Measurements from ENCODE around the gene MYO3B. TPM values are rescaled to one million over a fixed set of nuclear protein-coding genes. Genes with fewer than 3 reads are reported as not detected.

Gene MYO3B
- polyA plus RNA-seq, 1 of the 3 experiments (the other 2 are of a cell fraction), result not detected

DNA sequence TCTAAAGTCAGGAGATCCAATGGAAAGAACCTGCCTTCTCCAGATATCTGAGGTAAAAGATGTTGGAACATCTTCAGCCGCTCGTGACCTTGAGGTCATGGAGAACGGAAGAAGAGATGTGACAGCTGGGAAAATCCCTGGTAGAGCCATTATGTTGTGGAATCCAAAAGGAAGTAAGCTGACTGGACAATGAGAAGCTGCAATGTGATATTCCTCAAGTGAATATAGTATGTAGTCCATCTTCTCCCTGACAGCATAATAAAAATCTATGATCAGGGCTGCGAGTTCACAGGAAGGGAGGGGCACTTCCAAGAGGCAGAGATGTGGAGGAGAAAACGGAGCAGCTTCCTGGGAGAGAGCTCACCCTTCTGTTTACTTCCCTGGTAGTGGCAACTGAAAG, 336.2 kb downstream of the MYO3B start:
- TF ChIP-seq NFIC (IDR thresholded peaks at IDR 0.05; ENCODE audit: borderline replicate concordance) (no peak), EP300 (IDR thresholded peaks at IDR 0.05; ENCODE audit: borderline replicate concordance in 1 of 2, low read depth in 1 of 2, low read length in 1 of 2) (no peak), SMC3 (IDR thresholded peaks at IDR 0.05; ENCODE audit: low read depth, low read length) (no peak), EZH2phosphoT487 (IDR thresholded peaks at IDR 0.05; ENCODE audit: borderline replicate concordance, low read depth) (no peak), GABPA (IDR thresholded peaks at IDR 0.05; ENCODE audit: low read depth) (no peak)
- no peaks in the 10 kb centered on the region for H3K4me1 ChIP-seq (ENCODE audit: control insufficient read depth in 1 of 2, insufficient read depth in 2 of 2, low read depth in 1 of 2, low read length in 1 of 2)
- H3K27ac ChIP-seq (ENCODE audit: low read depth in 2 of 2, low read length in 1 of 2), result no peak overlapping the region
- no peak overlapping the region for H3K9ac ChIP-seq
- H3F3A ChIP-seq (replicated peaks; ENCODE audit: insufficient read depth), result no peaks in the 10 kb centered on the region
- no peaks in the 10 kb centered on the region for H4K20me1 ChIP-seq (ENCODE audit: insufficient read depth)
- no peaks in the 10 kb centered on the region for H3K79me2 ChIP-seq (ENCODE audit: insufficient read depth)
- no peaks in the 10 kb centered on the region; the same call in none of the 2 replicates for H3K27me3 ChIP-seq (ENCODE audit: insufficient read depth)
- WGBS (ENCODE audit: low lambda C conversion rate), result 47% methylated on average over 5 of the region's 5 CpGs
- H3K4me3 ChIP-seq (ENCODE audit: low read depth in 2 of 2, low read length in 1 of 2), result no peak overlapping the region
- H3K36me3 ChIP-seq (replicated peaks in 1 of 2; ENCODE audit: control insufficient read depth in 1 of 2, insufficient read depth in 2 of 2, low read length in 1 of 2), result no peaks in the 10 kb centered on the region
- ChIA-PET CTCF (interaction anchor here (0.7 kb wide), 1 partner anchor 199 kb away, joined by 3 read pairs; no protein-coding TSS in a partner anchor), POLR2A (no interaction called here)
- H3K9me3 ChIP-seq, result no peaks in the 10 kb centered on the region
- H3K9me2 ChIP-seq, result no peaks in the 10 kb centered on the region
- H2AFZ ChIP-seq (ENCODE audit: low read depth), result no peak overlapping the region
- H3K4me2 ChIP-seq, result no peak overlapping the region
- DNase-seq, result no peak

DNA sequence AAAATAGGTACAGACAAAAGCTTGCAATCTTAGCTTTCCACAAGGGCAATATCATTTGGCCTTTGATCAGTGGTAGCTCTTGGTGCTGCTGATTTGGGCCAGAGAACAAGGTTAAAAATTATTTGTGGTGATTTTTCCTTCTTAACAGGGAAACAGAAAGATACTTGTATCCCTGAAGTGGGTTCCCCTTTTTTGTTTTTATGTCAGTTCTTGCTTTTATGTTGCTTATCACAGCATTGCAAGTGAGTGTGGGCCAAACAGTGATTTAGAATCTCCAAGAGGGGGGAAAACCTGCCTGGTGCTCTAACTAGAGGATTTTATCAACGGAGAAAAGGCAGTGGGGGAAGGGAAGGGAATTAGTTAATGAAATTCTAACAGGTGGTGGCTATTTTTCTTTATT, 339.6 kb downstream of the MYO3B start:
- TF ChIP-seq SMC3 (IDR thresholded peaks at IDR 0.05; ENCODE audit: low read depth, low read length) (no peak), IRF3 (IDR thresholded peaks at IDR 0.05; ENCODE audit: low read depth, low read length) (no peak), ZBTB33 (IDR thresholded peaks at IDR 0.05; ENCODE audit: borderline replicate concordance, low read depth) (no peak), GABPA (IDR thresholded peaks at IDR 0.05; ENCODE audit: low read depth) (no peak)
- H3K4me3 ChIP-seq (ENCODE audit: low read depth in 2 of 2, low read length in 1 of 2), result no peak overlapping the region
- no peak for DNase-seq
- POLR2A ChIA-PET, result no interaction called here
- CTCF ChIA-PET, result no interaction called here
- H3K4me1 ChIP-seq (ENCODE audit: control insufficient read depth in 1 of 2, insufficient read depth in 2 of 2, low read depth in 1 of 2, low read length in 1 of 2), result no peaks in the 10 kb centered on the region
- no peak overlapping the region for H3K27ac ChIP-seq (ENCODE audit: low read depth in 2 of 2, low read length in 1 of 2)
- H4K20me1 ChIP-seq (ENCODE audit: insufficient read depth), result no peaks in the 10 kb centered on the region
- WGBS (ENCODE audit: low lambda C conversion rate), result 21% methylated on average over 1 of the region's 1 CpG
- H3K4me2 ChIP-seq, result no peak overlapping the region
- no peak overlapping the region for H3K9ac ChIP-seq
- H3K9me2 ChIP-seq, result no peaks in the 10 kb centered on the region
- H3K36me3 ChIP-seq (replicated peaks in 1 of 2; ENCODE audit: control insufficient read depth in 1 of 2, insufficient read depth in 2 of 2, low read length in 1 of 2), result no peaks in the 10 kb centered on the region
- no peak overlapping the region for H2AFZ ChIP-seq (ENCODE audit: low read depth)
- H3K9me3 ChIP-seq, result no peaks in the 10 kb centered on the region
- no peaks in the 10 kb centered on the region for H3K79me2 ChIP-seq (ENCODE audit: insufficient read depth)
- H3K27me3 ChIP-seq (ENCODE audit: insufficient read depth), result no peaks in the 10 kb centered on the region; the same call in none of the 2 replicates
- H3F3A ChIP-seq (replicated peaks; ENCODE audit: insufficient read depth), result no peaks in the 10 kb centered on the region

GRCh38 chr2:170518911-170519310, 341.0 kb downstream of the MYO3B start:
- no peaks in the 10 kb centered on the region for H3K9me3 ChIP-seq
- CTCF ChIA-PET, result no interaction called here
- H3K4me2 ChIP-seq, result no peak overlapping the region
- DNase-seq, result no peak
- H4K20me1 ChIP-seq (ENCODE audit: insufficient read depth), result no peaks in the 10 kb centered on the region
- H3K79me2 ChIP-seq (ENCODE audit: insufficient read depth), result no peaks in the 10 kb centered on the region
- no peak overlapping the region for H2AFZ ChIP-seq (ENCODE audit: low read depth)
- H3K9ac ChIP-seq, result no peak overlapping the region
- POLR2A ChIA-PET, result no interaction called here
- no peaks in the 10 kb centered on the region for H3F3A ChIP-seq (replicated peaks; ENCODE audit: insufficient read depth)
- no peaks in the 10 kb centered on the region for H3K4me1 ChIP-seq (ENCODE audit: control insufficient read depth in 1 of 2, insufficient read depth in 2 of 2, low read depth in 1 of 2, low read length in 1 of 2)
- no peak overlapping the region for H3K27ac ChIP-seq (ENCODE audit: low read depth in 2 of 2, low read length in 1 of 2)
- 31% methylated on average over 2 of the region's 2 CpGs for WGBS (ENCODE audit: low lambda C conversion rate)
- H3K36me3 ChIP-seq (replicated peaks in 1 of 2; ENCODE audit: control insufficient read depth in 1 of 2, insufficient read depth in 2 of 2, low read length in 1 of 2), result no peaks in the 10 kb centered on the region
- H3K27me3 ChIP-seq (ENCODE audit: insufficient read depth), result no peaks in the 10 kb centered on the region; the same call in none of the 2 replicates
- no peak overlapping the region for H3K4me3 ChIP-seq (ENCODE audit: low read depth in 2 of 2, low read length in 1 of 2)
- H3K9me2 ChIP-seq, result no peaks in the 10 kb centered on the region
- no peak for TF ChIP-seq EZH2phosphoT487 (IDR thresholded peaks at IDR 0.05; ENCODE audit: borderline replicate concordance, low read depth)
- no peak for TF ChIP-seq EP300 (IDR thresholded peaks at IDR 0.05; ENCODE audit: borderline replicate concordance in 1 of 2, low read depth in 1 of 2, low read length in 1 of 2)
- TF ChIP-seq MEF2A (IDR thresholded peaks at IDR 0.05; ENCODE audit: borderline replicate concordance, low read depth), result no peak
- no peak for TF ChIP-seq CTCF (IDR thresholded peaks at IDR 0.05)
- no peak for TF ChIP-seq TEAD4 (IDR thresholded peaks at IDR 0.05; ENCODE audit: borderline replicate concordance, insufficient read depth)
- TF ChIP-seq, protein P1, sequence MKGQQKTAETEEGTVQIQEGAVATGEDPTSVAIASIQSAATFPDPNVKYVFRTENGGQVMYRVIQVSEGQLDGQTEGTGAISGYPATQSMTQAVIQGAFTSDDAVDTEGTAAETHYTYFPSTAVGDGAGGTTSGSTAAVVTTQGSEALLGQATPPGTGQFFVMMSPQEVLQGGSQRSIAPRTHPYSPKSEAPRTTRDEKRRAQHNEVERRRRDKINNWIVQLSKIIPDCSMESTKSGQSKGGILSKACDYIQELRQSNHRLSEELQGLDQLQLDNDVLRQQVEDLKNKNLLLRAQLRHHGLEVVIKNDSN (IDR thresholded peaks at IDR 0.05; ENCODE audit: borderline replicate concordance, low read depth), result no peak
- TF ChIP-seq NFIC (IDR thresholded peaks at IDR 0.05; ENCODE audit: borderline replicate concordance), result no peak
- TF ChIP-seq SMC3 (IDR thresholded peaks at IDR 0.05; ENCODE audit: low read depth, low read length), result no peak
- TF ChIP-seq, protein P2, sequence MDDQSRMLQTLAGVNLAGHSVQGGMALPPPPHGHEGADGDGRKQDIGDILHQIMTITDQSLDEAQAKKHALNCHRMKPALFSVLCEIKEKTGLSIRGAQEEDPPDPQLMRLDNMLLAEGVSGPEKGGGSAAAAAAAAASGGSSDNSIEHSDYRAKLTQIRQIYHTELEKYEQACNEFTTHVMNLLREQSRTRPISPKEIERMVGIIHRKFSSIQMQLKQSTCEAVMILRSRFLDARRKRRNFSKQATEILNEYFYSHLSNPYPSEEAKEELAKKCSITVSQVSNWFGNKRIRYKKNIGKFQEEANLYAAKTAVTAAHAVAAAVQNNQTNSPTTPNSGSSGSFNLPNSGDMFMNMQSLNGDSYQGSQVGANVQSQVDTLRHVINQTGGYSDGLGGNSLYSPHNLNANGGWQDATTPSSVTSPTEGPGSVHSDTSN (IDR thresholded peaks at IDR 0.05), result no peak
- no peak for TF ChIP-seq RFX5 (IDR thresholded peaks at IDR 0.05; ENCODE audit: low read length)
- TF ChIP-seq TCF12 (IDR thresholded peaks at IDR 0.05), result no peak

Measured in SK-N-SH (cell line).